T-cell (primary cell): ENCODE results near the gene ALOXE3. TPM values are rescaled to one million over a fixed set of nuclear protein-coding genes. Genes with fewer than 3 reads are reported as not detected.
"Not testable (repeated sequence)": the region's sequence is repeated elsewhere in the genome, so short reads cannot be mapped to it uniquely, and the experiment has no call there.

ENCODE experiments used
- ATAC-seq, 4 experiments: fragments of 200-7000 bp in 3 of 4; fragments of 150-1000 bp in 1 of 4; cut with Tn5 transposase; replicated peaks in 1 of 4; 1 replicate in 3 of 4; 2 replicates in 1 of 4; pipeline ENCODE4 v1.10.0; 2021; ENCODE audit warnings: moderate library complexity in 3 of 4, mild to moderate bottlenecking in 2 of 4, moderate number of reproducible peaks in 1 of 4
- CTCF ChIA-PET, 2 donors: fragments of 300-600 bp; sonication (Branson Sonifier 250); formaldehyde crosslinking; loops; one replicate each; lab custom pipeline; 2022; ENCODE audit warnings: antibody characterized with exemption in 2 of 2; lab: Charles Lee
- POLR2A ChIA-PET, 2 donors: fragments of 300-600 bp; sonication (Branson Sonifier 250); formaldehyde crosslinking; loops; one replicate each; lab custom pipeline; 2022; ENCODE audit warnings: antibody characterized with exemption in 2 of 2; lab: Charles Lee
- DNase-seq, 35 experiments: peaks; one replicate each; pipeline versions ENCODE4 v3.0.0 to v3.0.0-alpha.2; 2013 to 2023
- H3K27ac ChIP-seq: one replicate; pipeline ENCODE4 v1.5.1; 2013; ENCODE audit warnings: low read length
- H3K27me3 ChIP-seq, 2 experiments: replicated peaks in 1 of 2; 1 replicate in 1 of 2; 2 replicates in 1 of 2; pipeline versions ENCODE4 v1.6.1 to v1.7.0; 2013; ENCODE audit warnings: low read length in 1 of 2, mixed read lengths in 1 of 2; ENCODE audit not compliant: control insufficient read depth in 2 of 2, insufficient read depth in 2 of 2; ENCODE audit errors: extremely low read depth in 1 of 2
- H3K36me3 ChIP-seq, 2 donors: 1 replicate in 1 of 2; 2 replicates in 1 of 2; pipeline versions ENCODE4 v1.6.1 to v1.7.0; 2013; ENCODE audit warnings: low read length in 1 of 2; ENCODE audit not compliant: control insufficient read depth in 2 of 2, insufficient read depth in 1 of 2; ENCODE audit errors: extremely low read depth in 1 of 2
- H3K4me1 ChIP-seq, 2 experiments: 1 replicate in 1 of 2; 2 replicates in 1 of 2; pipeline versions ENCODE4 v1.6.1 to v1.7.0; 2013; ENCODE audit warnings: low read length in 2 of 2, mixed read lengths in 1 of 2; ENCODE audit not compliant: insufficient read depth in 2 of 2, control insufficient read depth in 1 of 2; ENCODE audit errors: extremely low read depth in 1 of 2
- H3K4me3 ChIP-seq, 2 donors: 1 replicate in 1 of 2; 2 replicates in 1 of 2; pipeline versions ENCODE4 v1.5.1 to v1.7.0; 2013; ENCODE audit warnings: mild to moderate bottlenecking in 2 of 2, low read length in 1 of 2, moderate library complexity in 1 of 2; ENCODE audit not compliant: control insufficient read depth in 1 of 2; ENCODE audit errors: extremely low read depth in 1 of 2
- H3K9me3 ChIP-seq: 2 replicates; pipeline ENCODE4 v1.7.0; 2013
- H3K27ac Mint-ChIP-seq, 2 donors: one replicate each; pipeline ENCODE4 v1.8.0; 2020 to 2021; ENCODE audit warnings: mild to moderate bottlenecking in 2 of 2, mixed read lengths in 2 of 2
- H3K27me3 Mint-ChIP-seq, 2 donors: one replicate each; pipeline ENCODE4 v1.8.0; 2021 to 2022; ENCODE audit warnings: mixed read lengths in 2 of 2
- H3K36me3 Mint-ChIP-seq: one replicate; pipeline ENCODE4 v1.8.0; 2021; ENCODE audit warnings: mixed read lengths
- H3K4me1 Mint-ChIP-seq, 3 donors: one replicate each; pipeline ENCODE4 v1.8.0; 2020 to 2022; ENCODE audit warnings: mixed read lengths in 3 of 3, mild to moderate bottlenecking in 1 of 3
- H3K4me3 Mint-ChIP-seq, 3 donors: one replicate each; pipeline ENCODE4 v1.8.0; 2020 to 2022; ENCODE audit warnings: mild to moderate bottlenecking in 3 of 3, mixed read lengths in 3 of 3, moderate library complexity in 3 of 3
- H3K9me3 Mint-ChIP-seq, 3 donors: one replicate each; pipeline ENCODE4 v1.8.0; 2020 to 2022; ENCODE audit warnings: mixed read lengths in 3 of 3
- WGBS: methylation state at CpG from one replicate; pipeline ENCODE4 v1.1.5; 2013; ENCODE audit warnings: missing lambda C conversion rate; ENCODE audit not compliant: insufficient coverage; 5-methylcytosine and 5-hydroxymethylcytosine counted together
- total RNA-seq, 35 experiments: library from RNA in 6 of 35; stranded (reverse) in 6 of 35; fragments of 120-200 nt in 1 of 35; gene quantifications; one replicate each; pipeline versions ENCODE4 v1.2.1 to v1.2.4 and lab custom pipeline; 2013 to 2026

The ALOXE3 gene
- total RNA-seq, 5 donors from 2014 or later (not counting 1 experiment from before 2014, with no cell fraction given) = 0.13 to 1.2 (median 0.19) TPM; not detected in 1

- H3K4me3 Mint-ChIP-seq = no peak overlapping the region
- POLR2A ChIA-PET = no interaction called here
Observed at GRCh38 chr17:8064561-8065019, 53.7 kb downstream of the ALOXE3 start.

DNA sequence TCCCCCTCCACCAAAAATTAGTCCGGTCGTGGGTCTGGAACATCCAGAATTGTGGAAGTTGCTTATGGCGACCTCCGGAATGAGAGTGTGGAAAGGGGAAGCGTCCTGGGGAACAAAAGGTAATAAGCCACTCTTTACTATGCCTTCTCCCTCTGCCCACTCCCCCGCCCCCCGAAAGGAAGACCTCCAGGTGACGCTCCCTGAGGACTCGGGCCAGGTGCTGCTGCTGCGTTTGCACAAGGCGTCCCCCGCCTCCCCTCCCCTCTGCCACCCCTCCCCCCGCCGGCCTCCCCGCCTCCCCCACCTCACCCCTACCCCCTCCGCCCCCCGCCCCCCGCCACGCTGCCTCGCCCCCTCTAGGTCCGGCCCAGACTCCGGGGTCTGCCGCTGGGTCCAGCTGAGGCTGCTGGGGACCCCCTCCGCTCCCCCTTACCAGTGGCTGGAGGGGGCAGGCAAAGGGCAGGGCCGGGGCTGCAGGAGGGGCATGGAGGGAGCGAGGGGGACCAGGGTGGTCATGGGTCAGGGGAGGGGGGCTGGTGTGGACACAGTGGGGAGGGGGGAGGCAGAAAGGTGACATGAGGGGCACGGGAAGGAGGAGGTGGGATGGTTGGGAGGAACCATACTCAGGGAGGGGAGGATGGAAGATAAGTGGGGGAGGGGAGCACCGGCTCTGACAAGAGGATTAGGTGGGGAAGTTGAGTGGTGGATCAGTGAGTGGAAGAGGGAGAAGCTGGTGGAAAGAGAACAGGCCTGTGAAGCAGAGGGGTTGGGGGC is 54.4 kb downstream of the ALOXE3 start:
- ATAC-seq (no peak), DNase-seq (no peak)
- peaks cover 4 to 37% of the 10 kb centered on the region in 2 experiments for H3K27me3 ChIP-seq
- H3K4me1 ChIP-seq = no peaks in the 10 kb centered on the region
- H3K36me3 ChIP-seq = no peaks in the 10 kb centered on the region
- Mint-ChIP-seq H3K36me3 (no peaks in the 10 kb centered on the region), H3K4me1 (no peaks in the 10 kb centered on the region), H3K27ac (no peak overlapping the region), H3K9me3 (no peaks in the 10 kb centered on the region), H3K27me3 (peaks cover 42 to 48% of the 10 kb centered on the region in 2 donors), H3K4me3 (no peak overlapping the region)
- H3K27ac ChIP-seq = no peak overlapping the region
- H3K4me3 ChIP-seq = no peak overlapping the region
- no peaks in the 10 kb centered on the region for H3K9me3 ChIP-seq
- ChIA-PET POLR2A (no interaction called here), CTCF (no interaction called here)
- 0% methylated on average over 3 of the region's 28 CpGs for WGBS

More at GRCh38 chr17:8064561-8065019, 53.7 kb downstream of the ALOXE3 start:
- ATAC-seq (no peak), DNase-seq (no peak)
- Mint-ChIP-seq H3K9me3 (no peaks in the 10 kb centered on the region), H3K36me3 (no peaks in the 10 kb centered on the region), H3K4me1 (no peaks in the 10 kb centered on the region), H3K27ac (no peak overlapping the region), H3K27me3 (peaks cover 36 to 43% of the 10 kb centered on the region in 2 donors)
- no peaks in the 10 kb centered on the region for H3K9me3 ChIP-seq
- WGBS = 40% methylated on average over 1 of the region's 6 CpGs
- no peak overlapping the region for H3K27ac ChIP-seq
- peaks cover 4 to 34% of the 10 kb centered on the region in 2 experiments for H3K27me3 ChIP-seq
- H3K4me3 ChIP-seq = no peak overlapping the region
- CTCF ChIA-PET = no interaction called here
- no peaks in the 10 kb centered on the region for H3K36me3 ChIP-seq
- no peaks in the 10 kb centered on the region for H3K4me1 ChIP-seq

DNA sequence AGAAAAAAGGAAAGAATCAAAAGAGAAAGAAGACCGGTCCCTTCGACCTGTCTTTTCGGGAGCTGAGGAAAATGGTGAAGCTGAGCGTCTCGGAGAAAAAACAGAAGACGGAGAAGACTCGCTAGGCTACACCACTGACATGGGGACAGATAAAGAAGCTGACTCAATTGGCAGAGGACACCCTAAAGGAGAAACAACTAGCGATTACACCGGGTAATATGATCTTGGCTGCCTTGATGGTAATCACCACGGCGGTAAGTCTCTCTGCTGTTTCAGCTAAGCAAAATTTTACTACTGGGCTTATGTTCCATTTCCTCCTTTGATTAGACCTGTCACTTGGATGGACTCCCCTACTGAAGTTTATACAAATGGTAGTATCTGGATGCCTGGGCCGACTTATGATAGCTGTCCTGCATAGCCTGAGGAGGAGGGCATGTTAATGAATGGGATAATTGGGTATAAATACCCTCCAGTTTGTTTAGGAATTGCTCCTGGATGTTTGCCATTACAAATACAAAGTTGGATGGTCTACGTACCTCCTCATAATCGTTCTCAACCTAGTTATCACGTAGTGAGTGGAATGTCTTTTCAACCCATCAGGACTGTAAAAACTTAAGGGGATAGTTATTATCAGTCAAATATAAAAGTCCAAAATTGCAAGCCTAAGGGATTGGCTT is 55.4 kb downstream of the ALOXE3 start:
- Histone ChIP-seq H3K27me3 (peaks cover 4 to 40% of the 10 kb centered on the region in 2 experiments), H3K9me3 (no peaks in the 10 kb centered on the region), H3K27ac (no peak overlapping the region), H3K4me3 (no peak overlapping the region), H3K36me3 (no peaks in the 10 kb centered on the region), H3K4me1 (no peaks in the 10 kb centered on the region)
- H3K4me3 Mint-ChIP-seq = no peak overlapping the region
- ChIA-PET POLR2A (interaction anchor here in 1 of 2 donors (0.7 kb wide), 1 partner anchor 277 kb away, joined by 3 read pairs; no protein-coding TSS in a partner anchor), CTCF (interaction anchor here in 1 of 2 donors (2.4 kb wide), 1 partner anchor 56 kb away, joined by 9 read pairs; no protein-coding TSS in a partner anchor)
- 68% methylated on average over 9 of the region's 15 CpGs for WGBS
- peaks cover 45 to 55% of the 10 kb centered on the region in 2 donors for H3K27me3 Mint-ChIP-seq
- H3K36me3 Mint-ChIP-seq = no peaks in the 10 kb centered on the region
- DNase-seq (no peak), ATAC-seq (no peak)
- H3K9me3 Mint-ChIP-seq = no peaks in the 10 kb centered on the region
- H3K27ac Mint-ChIP-seq = peak overlapping the region in 1 of 2 donors; percentile 9
- no peaks in the 10 kb centered on the region for H3K4me1 Mint-ChIP-seq

GRCh38 chr17:8062435-8062806 is 55.9 kb downstream of the ALOXE3 start:
- Mint-ChIP-seq H3K4me3 (no peak overlapping the region), H3K27ac (no peak overlapping the region), H3K4me1 (peaks cover 0 to 4% (median 3%) of the 10 kb centered on the region in 3 donors), H3K27me3 (peaks cover 45 to 59% of the 10 kb centered on the region in 2 donors), H3K36me3 (no peaks in the 10 kb centered on the region), H3K9me3 (no peaks in the 10 kb centered on the region)
- POLR2A ChIA-PET = interaction anchor here in 1 of 2 donors (0.7 kb wide), 1 partner anchor 277 kb away, joined by 3 read pairs; no protein-coding TSS in a partner anchor
- peaks cover 4 to 40% of the 10 kb centered on the region in 2 experiments for H3K27me3 ChIP-seq
- H3K4me1 ChIP-seq = no peaks in the 10 kb centered on the region
- ATAC-seq (no peak), DNase-seq (no peak)
- H3K9me3 ChIP-seq = no peaks in the 10 kb centered on the region
- H3K36me3 ChIP-seq = no peaks in the 10 kb centered on the region
- WGBS = 62% methylated on average over 4 of the region's 8 CpGs
- no peak overlapping the region for H3K27ac ChIP-seq
- CTCF ChIA-PET = interaction anchor here in 1 of 2 donors (2.4 kb wide), 1 partner anchor 57 kb away, joined by 9 read pairs; no protein-coding TSS in a partner anchor
- no peak overlapping the region for H3K4me3 ChIP-seq

- not testable (repeated sequence) for DNase-seq, H3K4me1 Mint-ChIP-seq, H3K9me3 Mint-ChIP-seq, H3K4me1 ChIP-seq, ATAC-seq, H3K36me3 Mint-ChIP-seq, H3K27ac ChIP-seq, H3K27ac Mint-ChIP-seq, H3K9me3 ChIP-seq, H3K4me3 ChIP-seq, H3K36me3 ChIP-seq, H3K4me3 Mint-ChIP-seq
- CTCF ChIA-PET = interaction anchor here in 1 of 2 donors (0.5 to 2.4 kb wide), 6 partner anchors 11 to 131 kb away, joined by 3 to 10 read pairs (median 4); no protein-coding TSS in a partner anchor
- 84% methylated on average over 7 of the region's 8 CpGs for WGBS
- H3K27me3 Mint-ChIP-seq = peaks cover 45 to 65% of the 10 kb centered on the region in 2 donors
- POLR2A ChIA-PET = interaction anchor here in 1 of 2 donors (0.5 kb wide), 1 partner anchor 669 kb away, joined by 5 read pairs; no protein-coding TSS in a partner anchor
- peaks cover 4 to 36% of the 10 kb centered on the region in 2 experiments for H3K27me3 ChIP-seq
Observed at GRCh38 chr17:8061851-8062250, 56.5 kb downstream of the ALOXE3 start.

- no peaks in the 10 kb centered on the region for H3K9me3 Mint-ChIP-seq
- Histone ChIP-seq H3K9me3 (no peaks in the 10 kb centered on the region), H3K27ac (no peak overlapping the region), H3K4me3 (no peak overlapping the region), H3K4me1 (peaks cover 0 to 13% of the 10 kb centered on the region in 2 experiments), H3K27me3 (peaks cover 2 to 38% of the 10 kb centered on the region in 2 experiments), H3K36me3 (no peaks in the 10 kb centered on the region)
- H3K4me3 Mint-ChIP-seq = no peak overlapping the region
- 0% methylated on average over 5 of the region's 10 CpGs for WGBS
- H3K4me1 Mint-ChIP-seq = peaks cover 0 to 22% (median 6%) of the 10 kb centered on the region in 3 donors
- DNase-seq = peak in 27 of 35 experiments; percentile 16 to 85 (median 42)
- no peaks in the 10 kb centered on the region for H3K36me3 Mint-ChIP-seq
- peak; percentile 48 to 67 (median 54) for ATAC-seq
- H3K27me3 Mint-ChIP-seq = peaks cover 42 to 70% of the 10 kb centered on the region in 2 donors
- H3K27ac Mint-ChIP-seq = no peak overlapping the region
- CTCF ChIA-PET = interaction anchor here (0.7 to 1.9 kb wide), 17 partner anchors 9 to 317 kb away, joined by 3 to 10 read pairs (median 5); partner anchors contain the start of genes ALOXE3 (in 1 of the 2), KRABD2 (in 1 of the 2) and RANGRF (in 1 of the 2)
- POLR2A ChIA-PET = interaction anchor here in 1 of 2 donors (0.5 kb wide), 1 partner anchor 181 kb away, joined by 4 read pairs; no protein-coding TSS in a partner anchor
Observed at GRCh38 chr17:8060274-8060673, 58.0 kb downstream of the ALOXE3 start.
